ENCODE measurements around the gene SORCS1.

SORCS1 gene

DNA sequence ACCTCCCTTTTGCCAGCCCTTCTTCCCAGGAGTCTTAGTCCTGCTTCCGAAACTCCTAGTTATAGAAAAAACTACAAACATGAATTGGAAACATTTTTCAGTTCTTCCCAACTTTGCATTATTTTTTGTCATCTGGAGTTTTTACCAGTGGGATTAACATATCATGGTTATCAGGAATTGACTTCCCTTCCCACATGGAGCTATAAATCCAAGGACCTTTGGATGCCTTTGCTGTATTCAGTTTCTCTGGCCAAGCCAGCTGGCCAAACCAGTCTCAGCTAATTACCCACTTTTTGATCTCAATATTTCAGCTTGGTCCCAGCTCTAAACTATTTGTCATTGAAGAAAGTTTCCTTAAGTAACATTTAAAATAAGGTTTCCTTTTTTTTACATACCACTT is 570.6 kb downstream of the SORCS1 start:
- H3K27me3 Mint-ChIP-seq (ENCODE audit: low read depth) = no peaks in the 10 kb centered on the region
- TF ChIP-seq, protein P1, sequence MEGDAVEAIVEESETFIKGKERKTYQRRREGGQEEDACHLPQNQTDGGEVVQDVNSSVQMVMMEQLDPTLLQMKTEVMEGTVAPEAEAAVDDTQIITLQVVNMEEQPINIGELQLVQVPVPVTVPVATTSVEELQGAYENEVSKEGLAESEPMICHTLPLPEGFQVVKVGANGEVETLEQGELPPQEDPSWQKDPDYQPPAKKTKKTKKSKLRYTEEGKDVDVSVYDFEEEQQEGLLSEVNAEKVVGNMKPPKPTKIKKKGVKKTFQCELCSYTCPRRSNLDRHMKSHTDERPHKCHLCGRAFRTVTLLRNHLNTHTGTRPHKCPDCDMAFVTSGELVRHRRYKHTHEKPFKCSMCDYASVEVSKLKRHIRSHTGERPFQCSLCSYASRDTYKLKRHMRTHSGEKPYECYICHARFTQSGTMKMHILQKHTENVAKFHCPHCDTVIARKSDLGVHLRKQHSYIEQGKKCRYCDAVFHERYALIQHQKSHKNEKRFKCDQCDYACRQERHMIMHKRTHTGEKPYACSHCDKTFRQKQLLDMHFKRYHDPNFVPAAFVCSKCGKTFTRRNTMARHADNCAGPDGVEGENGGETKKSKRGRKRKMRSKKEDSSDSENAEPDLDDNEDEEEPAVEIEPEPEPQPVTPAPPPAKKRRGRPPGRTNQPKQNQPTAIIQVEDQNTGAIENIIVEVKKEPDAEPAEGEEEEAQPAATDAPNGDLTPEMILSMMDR (IDR thresholded peaks at IDR 0.05; ENCODE audit: unreplicated experiment in 3 of 3) = no peak
- H3K4me3 Mint-ChIP-seq = no peak overlapping the region
- H3K36me3 Mint-ChIP-seq (ENCODE audit: low read depth) = no peaks in the 10 kb centered on the region
- H3K4me1 Mint-ChIP-seq = peaks cover 6% of the 10 kb centered on the region
- H3K9me3 Mint-ChIP-seq = no peaks in the 10 kb centered on the region
- no peak overlapping the region for H3K27ac Mint-ChIP-seq

DNA sequence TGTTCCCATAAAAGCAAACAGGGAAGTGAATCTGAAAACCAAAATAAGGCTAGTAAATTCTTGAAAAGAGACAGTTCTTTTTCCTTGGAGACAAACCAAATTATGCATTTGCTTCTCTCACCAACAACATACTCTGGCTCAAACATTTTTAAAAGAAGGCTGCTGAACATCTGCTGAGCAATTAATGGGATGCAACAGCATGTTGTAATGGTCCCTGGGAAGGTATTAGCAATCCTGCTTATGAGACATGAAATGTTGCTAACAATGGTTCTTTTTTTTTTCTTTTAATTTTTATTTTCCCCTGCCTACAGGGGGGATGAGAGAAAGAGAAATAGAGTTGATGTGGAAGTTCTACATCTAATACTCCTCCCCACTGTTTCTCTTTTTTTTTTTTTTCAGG is 572.1 kb downstream of the SORCS1 start:
- Mint-ChIP-seq H3K9me3 (no peaks in the 10 kb centered on the region), H3K27ac (no peak overlapping the region), H3K4me1 (peaks cover 6% of the 10 kb centered on the region), H3K27me3 (ENCODE audit: low read depth) (no peaks in the 10 kb centered on the region), H3K36me3 (ENCODE audit: low read depth) (no peaks in the 10 kb centered on the region), H3K4me3 (no peak overlapping the region)
- TF ChIP-seq, protein P1 (IDR thresholded peaks at IDR 0.05; ENCODE audit: unreplicated experiment in 3 of 3) = no peak

DNA sequence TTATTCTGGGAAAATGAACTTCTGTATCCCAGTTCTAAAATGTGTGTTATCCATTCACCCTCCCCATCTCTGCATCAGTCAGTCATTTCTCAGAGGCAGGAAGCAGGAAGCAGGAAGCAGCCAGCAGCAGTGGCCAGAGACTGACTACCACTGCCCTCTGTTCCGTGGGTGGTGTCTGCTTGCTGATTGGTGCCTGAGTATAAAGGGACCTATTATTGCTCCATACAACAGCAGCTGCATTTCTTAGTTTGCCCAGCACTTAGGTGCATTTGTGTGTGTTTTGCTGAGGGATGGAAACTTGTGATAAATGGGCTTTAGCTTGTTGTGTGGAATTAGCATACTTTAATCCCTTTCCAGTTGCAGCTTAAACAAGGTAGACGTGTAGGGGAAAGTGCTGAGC is 582.2 kb downstream of the SORCS1 start:
- H3K27ac Mint-ChIP-seq = no peak overlapping the region
- TF ChIP-seq, protein P1 (IDR thresholded peaks at IDR 0.05; ENCODE audit: unreplicated experiment in 3 of 3) = no peak
- no peaks in the 10 kb centered on the region for H3K36me3 Mint-ChIP-seq (ENCODE audit: low read depth)
- peaks cover 8% of the 10 kb centered on the region for H3K9me3 Mint-ChIP-seq
- no peak overlapping the region for H3K4me3 Mint-ChIP-seq
- no peaks in the 10 kb centered on the region for H3K27me3 Mint-ChIP-seq (ENCODE audit: low read depth)
- no peaks in the 10 kb centered on the region for H3K4me1 Mint-ChIP-seq

DNA sequence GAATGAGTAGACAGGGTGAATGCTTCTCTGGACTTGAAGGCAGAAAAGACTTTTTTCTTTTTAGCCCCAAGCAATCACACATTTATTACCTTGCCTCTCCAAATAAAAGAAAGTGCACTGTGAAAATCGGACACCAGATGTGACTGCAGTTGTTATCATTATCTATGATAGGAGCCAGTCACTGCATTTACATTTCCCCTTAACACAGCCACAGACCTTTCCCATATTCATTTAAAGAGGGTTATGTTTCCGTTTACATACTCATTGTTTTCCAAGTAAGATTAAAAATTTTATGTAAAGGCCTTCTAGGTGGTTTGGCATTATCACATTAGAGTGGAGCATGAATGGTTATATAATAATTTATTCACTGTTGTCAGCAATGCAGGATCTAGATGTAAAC is 586.8 kb downstream of the SORCS1 start:
- Mint-ChIP-seq H3K36me3 (ENCODE audit: low read depth) (no peaks in the 10 kb centered on the region), H3K4me1 (peaks cover 9% of the 10 kb centered on the region), H3K9me3 (no peaks in the 10 kb centered on the region), H3K4me3 (no peak overlapping the region), H3K27me3 (ENCODE audit: low read depth) (no peaks in the 10 kb centered on the region), H3K27ac (no peak overlapping the region)
- TF ChIP-seq, protein P1 (IDR thresholded peaks at IDR 0.05; ENCODE audit: unreplicated experiment in 3 of 3) = no peak

DNA sequence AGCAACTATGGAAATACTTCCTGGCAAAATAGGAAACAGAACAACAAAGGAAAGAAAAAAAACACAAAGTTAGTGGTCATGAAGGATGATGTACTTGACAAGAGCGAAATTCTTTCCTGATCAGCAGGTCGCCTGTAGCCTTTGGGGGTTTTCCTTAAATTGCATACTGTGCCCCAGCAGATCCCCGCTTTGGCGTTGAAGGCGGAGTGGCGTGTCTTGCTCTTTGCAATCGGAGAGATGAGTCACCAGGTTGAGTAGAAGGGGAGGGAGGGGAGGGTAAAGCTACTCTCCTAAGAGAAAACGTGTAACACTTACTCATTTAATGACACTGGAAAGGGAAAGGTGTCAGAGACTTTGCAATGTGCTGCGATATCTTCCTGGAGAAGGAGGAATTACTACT is 587.2 kb downstream of the SORCS1 start:
- H3K27ac Mint-ChIP-seq = no peak overlapping the region
- no peaks in the 10 kb centered on the region for H3K9me3 Mint-ChIP-seq
- peaks cover 12% of the 10 kb centered on the region for H3K4me1 Mint-ChIP-seq
- TF ChIP-seq, protein P1 (IDR thresholded peaks at IDR 0.05; ENCODE audit: unreplicated experiment in 3 of 3) = no peak
- no peaks in the 10 kb centered on the region for H3K36me3 Mint-ChIP-seq (ENCODE audit: low read depth)
- no peak overlapping the region for H3K4me3 Mint-ChIP-seq
- peaks cover 3% of the 10 kb centered on the region for H3K27me3 Mint-ChIP-seq (ENCODE audit: low read depth)

DNA sequence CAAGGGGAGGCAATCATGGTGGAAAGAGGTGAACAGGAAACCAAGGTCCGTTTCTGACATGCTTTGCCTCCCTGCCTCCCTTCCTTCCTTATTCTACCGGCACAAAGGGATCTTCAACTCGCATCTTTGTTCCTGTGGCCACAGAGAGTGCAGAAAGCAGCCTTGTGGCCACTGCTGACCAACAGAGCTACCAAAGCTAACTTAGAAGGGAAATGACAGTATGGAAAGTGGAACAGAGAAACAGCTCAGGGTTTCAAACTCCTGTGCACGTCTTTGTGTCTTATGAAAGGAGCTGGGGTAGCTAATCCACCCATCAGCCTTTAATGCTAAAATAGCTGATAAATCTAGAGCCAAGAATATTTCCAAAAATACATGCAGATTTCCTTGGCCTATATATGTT is 588.0 kb downstream of the SORCS1 start:
- peaks cover 14% of the 10 kb centered on the region for H3K4me1 Mint-ChIP-seq
- no peak overlapping the region for H3K27ac Mint-ChIP-seq
- H3K4me3 Mint-ChIP-seq = no peak overlapping the region
- TF ChIP-seq, protein P1 (IDR thresholded peaks at IDR 0.05; ENCODE audit: unreplicated experiment in 3 of 3) = no peak
- peaks cover 4% of the 10 kb centered on the region for H3K27me3 Mint-ChIP-seq (ENCODE audit: low read depth)
- no peaks in the 10 kb centered on the region for H3K9me3 Mint-ChIP-seq
- H3K36me3 Mint-ChIP-seq (ENCODE audit: low read depth) = no peaks in the 10 kb centered on the region

All from nephron (organoid).